Measurements from ENCODE around the gene CENPX. TPM values are rescaled to one million over a fixed set of nuclear protein-coding genes. Genes with fewer than 3 reads are reported as not detected.

The CENPX gene
- total RNA-seq, 1 donor: 30.7 TPM

DNA sequence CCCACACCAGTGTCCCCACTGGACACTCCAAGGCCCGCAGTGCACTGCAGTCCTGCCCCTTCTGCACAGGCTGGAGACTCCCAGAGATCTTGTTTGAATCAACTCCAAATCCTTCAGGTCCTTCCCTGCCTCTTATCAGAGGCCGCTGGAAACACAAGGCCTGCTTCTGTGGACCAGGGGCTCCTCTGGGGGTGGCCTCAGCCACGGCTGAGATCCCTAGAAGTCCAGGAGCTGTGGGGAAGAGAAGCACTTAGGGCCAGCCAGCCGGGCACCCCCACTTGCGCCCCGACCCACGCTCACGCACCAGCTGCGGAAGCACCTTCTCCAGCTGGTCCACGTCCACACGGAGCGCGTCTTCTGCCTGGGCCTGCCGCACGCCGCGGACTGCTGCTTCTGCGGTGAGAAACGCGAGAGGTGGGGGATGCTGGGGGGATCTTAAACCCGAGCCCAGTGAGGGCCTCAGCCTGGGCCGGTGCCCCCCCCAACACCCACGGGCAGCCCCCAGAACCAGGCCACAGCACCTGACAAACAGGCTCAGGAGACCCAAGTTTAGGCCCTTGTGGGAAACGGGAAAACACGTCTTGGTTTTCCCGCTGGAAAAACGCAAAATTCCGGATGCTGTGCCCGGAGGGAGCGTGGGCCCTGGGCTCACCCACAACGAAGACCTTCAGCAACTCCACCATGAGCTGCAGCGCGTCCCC, 3.5 kb downstream of the CENPX start:
- TF ChIP-seq, protein P1, sequence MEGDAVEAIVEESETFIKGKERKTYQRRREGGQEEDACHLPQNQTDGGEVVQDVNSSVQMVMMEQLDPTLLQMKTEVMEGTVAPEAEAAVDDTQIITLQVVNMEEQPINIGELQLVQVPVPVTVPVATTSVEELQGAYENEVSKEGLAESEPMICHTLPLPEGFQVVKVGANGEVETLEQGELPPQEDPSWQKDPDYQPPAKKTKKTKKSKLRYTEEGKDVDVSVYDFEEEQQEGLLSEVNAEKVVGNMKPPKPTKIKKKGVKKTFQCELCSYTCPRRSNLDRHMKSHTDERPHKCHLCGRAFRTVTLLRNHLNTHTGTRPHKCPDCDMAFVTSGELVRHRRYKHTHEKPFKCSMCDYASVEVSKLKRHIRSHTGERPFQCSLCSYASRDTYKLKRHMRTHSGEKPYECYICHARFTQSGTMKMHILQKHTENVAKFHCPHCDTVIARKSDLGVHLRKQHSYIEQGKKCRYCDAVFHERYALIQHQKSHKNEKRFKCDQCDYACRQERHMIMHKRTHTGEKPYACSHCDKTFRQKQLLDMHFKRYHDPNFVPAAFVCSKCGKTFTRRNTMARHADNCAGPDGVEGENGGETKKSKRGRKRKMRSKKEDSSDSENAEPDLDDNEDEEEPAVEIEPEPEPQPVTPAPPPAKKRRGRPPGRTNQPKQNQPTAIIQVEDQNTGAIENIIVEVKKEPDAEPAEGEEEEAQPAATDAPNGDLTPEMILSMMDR (IDR thresholded peaks at IDR 0.05; ENCODE audit: insufficient read depth, low read depth, low read length): no peak
- H3K4me3 ChIP-seq (ENCODE audit: low read depth, low read length): no peak overlapping the region
- no peak for DNase-seq (ENCODE audit: low read depth)

DNA sequence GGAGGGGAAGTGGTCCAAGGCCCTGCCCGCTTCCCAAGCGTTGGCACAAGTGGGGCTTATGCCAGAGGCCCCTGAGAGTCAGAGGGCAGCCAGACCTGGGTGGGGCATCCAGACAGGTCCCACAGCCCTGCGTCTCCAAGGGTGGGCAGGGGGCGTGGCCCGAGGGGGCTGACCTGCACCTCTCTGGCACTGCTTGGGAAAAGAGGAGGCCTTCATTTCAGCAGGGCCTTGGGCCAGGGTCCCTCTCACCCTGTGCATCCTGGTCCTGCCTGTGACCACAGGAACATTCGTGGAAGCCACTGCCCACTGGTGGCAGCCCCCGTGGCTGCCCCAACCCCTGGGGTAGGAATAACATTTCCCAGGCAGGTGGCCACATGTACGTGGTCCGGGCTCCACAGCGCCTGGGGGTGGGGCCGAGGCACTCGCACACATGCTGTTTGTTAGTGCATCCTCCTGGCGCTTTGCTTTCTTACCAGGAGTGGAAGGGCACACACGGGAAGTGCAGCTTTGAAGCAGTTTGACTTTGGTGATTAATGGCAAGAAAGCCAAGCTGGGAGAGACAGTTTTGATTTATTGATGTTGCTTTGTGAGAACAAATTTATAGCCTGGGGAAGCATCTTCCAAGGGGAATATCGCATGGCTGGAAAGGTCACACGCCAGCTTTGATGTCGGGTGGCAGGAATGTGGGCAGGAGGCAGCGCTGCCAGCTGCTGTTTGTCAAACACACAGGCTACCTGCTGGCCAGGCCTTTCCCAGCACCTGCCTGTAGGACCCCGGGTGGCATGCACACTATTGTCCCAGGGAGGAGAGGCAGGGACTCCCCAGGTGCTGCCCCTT, 4.3 kb downstream of the CENPX start:
- no peak for DNase-seq (ENCODE audit: low read depth)
- H3K4me3 ChIP-seq (ENCODE audit: low read depth, low read length): no peak overlapping the region
- TF ChIP-seq, protein P1 (IDR thresholded peaks at IDR 0.05; ENCODE audit: insufficient read depth, low read depth, low read length): no peak

DNA sequence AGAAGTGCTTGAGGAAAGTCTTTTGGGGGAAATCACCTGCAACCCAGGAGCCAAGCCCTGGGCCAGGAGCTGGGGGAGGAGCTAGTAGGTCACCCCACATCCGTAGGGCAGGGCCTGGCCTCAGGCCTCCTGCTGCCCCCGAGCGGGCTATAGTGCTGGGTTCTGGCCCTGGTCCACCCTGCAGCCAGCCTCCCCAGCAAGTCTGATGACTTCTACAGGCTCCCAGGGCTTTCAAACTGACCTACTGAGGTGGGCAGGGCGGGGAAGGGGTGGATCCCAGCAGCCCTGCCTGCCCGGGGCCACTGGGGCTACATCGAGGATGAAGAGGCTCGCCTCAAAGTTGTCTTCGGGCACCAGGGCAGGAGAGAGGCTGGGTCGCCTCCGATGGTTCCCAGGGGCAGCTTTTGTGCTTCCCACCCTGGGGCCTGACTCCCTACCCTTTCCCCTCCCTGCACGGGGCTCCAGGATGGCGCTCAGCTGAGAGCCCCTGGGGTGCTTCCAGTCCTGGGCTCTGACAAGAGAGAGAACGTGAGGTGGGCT, 5.0 kb downstream of the CENPX start:
- DNase-seq (ENCODE audit: low read depth): no peak
- H3K4me3 ChIP-seq (ENCODE audit: low read depth, low read length): no peak overlapping the region
- TF ChIP-seq, protein P1 (IDR thresholded peaks at IDR 0.05; ENCODE audit: insufficient read depth, low read depth, low read length): no peak

DNA sequence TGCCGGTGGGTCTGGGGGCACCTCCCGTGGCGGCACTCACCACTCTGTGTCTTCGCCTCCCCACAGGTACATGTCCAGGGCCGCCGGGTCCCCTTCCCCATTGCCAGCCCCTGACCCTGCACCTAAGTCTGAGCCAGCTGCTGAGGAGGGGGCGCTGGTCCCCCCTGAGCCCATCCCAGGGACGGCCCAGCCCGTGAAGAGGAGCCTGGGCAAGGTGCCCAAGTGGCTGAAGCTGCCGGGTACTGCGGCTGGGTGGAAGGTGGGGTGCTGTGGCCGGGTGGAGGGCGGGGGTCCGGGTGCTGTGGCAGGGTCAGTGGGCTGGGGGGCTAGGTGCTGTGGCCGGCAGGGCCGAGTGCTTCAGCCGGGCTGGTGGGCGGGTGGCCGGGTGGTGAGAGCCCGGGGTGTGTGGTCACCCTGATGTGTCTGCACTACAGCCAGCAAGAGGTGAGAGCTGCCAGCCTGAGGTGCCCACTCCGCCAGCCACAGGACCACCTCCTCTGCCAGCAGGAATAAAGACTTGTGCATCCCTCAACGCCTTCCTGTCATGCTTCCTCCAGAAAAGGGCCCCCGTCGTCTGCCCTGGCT, 5.7 kb downstream of the CENPX start:
- TF ChIP-seq, protein P1 (IDR thresholded peaks at IDR 0.05; ENCODE audit: insufficient read depth, low read depth, low read length): no peak

DNA sequence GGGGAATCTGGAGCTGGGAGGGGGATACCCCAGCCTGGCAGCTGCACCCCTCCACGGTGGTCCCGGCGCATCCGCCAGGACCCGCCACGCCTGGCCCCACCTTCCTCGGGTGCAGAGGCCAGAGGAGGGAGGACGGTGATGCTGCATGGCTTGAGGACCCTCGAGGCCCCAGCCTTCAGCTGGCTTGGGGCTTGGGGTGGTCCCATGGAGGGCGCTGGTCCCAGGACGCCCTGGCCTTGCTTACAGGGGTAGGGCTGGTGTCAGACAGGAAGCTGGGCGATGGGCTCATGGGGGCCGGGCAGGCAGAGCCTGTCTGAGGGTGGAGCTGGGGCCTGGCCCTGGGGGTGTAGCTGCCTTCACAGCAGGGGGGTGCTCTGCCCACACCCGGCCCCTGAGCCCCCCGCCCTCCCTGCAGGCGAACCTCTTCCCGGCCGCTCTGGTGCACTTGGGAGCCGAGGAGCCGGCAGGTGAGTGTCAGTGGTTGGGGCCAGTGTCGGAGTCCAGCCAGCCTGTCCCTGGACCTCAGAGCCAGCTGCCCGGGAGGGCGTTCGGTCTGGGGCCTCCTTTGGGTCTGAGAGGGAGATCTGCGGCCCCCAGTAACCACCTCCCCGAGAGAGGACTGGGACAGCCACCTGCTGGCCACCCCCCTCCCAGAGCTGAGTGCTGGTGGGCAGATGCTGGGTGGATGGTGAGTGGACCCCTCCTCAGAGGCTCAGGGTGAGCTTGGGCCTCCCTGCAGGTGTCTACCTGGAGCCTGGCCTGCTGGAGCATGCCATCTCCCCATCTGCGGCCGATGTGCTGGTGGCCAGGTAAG, 6.4 kb downstream of the CENPX start:
- no peak overlapping the region for H3K4me3 ChIP-seq (ENCODE audit: low read depth, low read length)

More for the DNA sequence above, 5.7 kb downstream of the CENPX start:
- DNase-seq (ENCODE audit: low read depth): no peak
- no peak overlapping the region for H3K4me3 ChIP-seq (ENCODE audit: low read depth, low read length)

More for the DNA sequence above, 6.4 kb downstream of the CENPX start:
- DNase-seq (ENCODE audit: low read depth): no peak
- TF ChIP-seq, protein P1 (IDR thresholded peaks at IDR 0.05; ENCODE audit: insufficient read depth, low read depth, low read length): no peak

All from fibroblast of villous mesenchyme (primary cell).